ENCODE measurements around the gene ITGA7. TPM values are rescaled to one million over a fixed set of nuclear protein-coding genes. Genes with fewer than 3 reads are reported as not detected.
A peak's percentile ranks its signal among the peaks of the same experiment; 100 is the strongest.

Gene ITGA7
- total RNA-seq, 1 donor from 2014 or later: 156 TPM

- no peak overlapping the region for H3K4me3 Mint-ChIP-seq (ENCODE audit: unreplicated experiment)
- no peak for DNase-seq
- peaks cover 3% of the 10 kb centered on the region for H3K9me3 Mint-ChIP-seq (ENCODE audit: unreplicated experiment)
- peaks cover 7% of the 10 kb centered on the region for H3K27me3 Mint-ChIP-seq (ENCODE audit: unreplicated experiment)
- TF ChIP-seq, protein P1, sequence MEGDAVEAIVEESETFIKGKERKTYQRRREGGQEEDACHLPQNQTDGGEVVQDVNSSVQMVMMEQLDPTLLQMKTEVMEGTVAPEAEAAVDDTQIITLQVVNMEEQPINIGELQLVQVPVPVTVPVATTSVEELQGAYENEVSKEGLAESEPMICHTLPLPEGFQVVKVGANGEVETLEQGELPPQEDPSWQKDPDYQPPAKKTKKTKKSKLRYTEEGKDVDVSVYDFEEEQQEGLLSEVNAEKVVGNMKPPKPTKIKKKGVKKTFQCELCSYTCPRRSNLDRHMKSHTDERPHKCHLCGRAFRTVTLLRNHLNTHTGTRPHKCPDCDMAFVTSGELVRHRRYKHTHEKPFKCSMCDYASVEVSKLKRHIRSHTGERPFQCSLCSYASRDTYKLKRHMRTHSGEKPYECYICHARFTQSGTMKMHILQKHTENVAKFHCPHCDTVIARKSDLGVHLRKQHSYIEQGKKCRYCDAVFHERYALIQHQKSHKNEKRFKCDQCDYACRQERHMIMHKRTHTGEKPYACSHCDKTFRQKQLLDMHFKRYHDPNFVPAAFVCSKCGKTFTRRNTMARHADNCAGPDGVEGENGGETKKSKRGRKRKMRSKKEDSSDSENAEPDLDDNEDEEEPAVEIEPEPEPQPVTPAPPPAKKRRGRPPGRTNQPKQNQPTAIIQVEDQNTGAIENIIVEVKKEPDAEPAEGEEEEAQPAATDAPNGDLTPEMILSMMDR (IDR thresholded peaks at IDR 0.05; ENCODE audit: partially characterized antibody, unreplicated experiment): no peak
- H3K36me3 Mint-ChIP-seq (ENCODE audit: unreplicated experiment): peaks cover 3% of the 10 kb centered on the region
- H3K4me1 Mint-ChIP-seq (ENCODE audit: low read depth, unreplicated experiment): peaks cover 33% of the 10 kb centered on the region
- no peak overlapping the region for H3K27ac Mint-ChIP-seq (ENCODE audit: unreplicated experiment)
These were observed 13.3 kb upstream of the ITGA7 start for GRCh38 chr12:55720894-55721444.

GRCh38 chr12:55720071-55720564 is 12.4 kb upstream of the ITGA7 start, which contains the start of gene RDH5:
TSS of gene RDH5 (plus strand) at chr12:55720393. CDS start at chr12:55721185, 792 bp downstream.
- no peaks in the 10 kb centered on the region for H3K36me3 Mint-ChIP-seq (ENCODE audit: unreplicated experiment)
- H3K9me3 Mint-ChIP-seq (ENCODE audit: unreplicated experiment): peaks cover 11% of the 10 kb centered on the region
- no peak for DNase-seq
- H3K4me1 Mint-ChIP-seq (ENCODE audit: low read depth, unreplicated experiment): peaks cover 24% of the 10 kb centered on the region
- H3K27me3 Mint-ChIP-seq (ENCODE audit: unreplicated experiment): peaks cover 12% of the 10 kb centered on the region
- H3K4me3 Mint-ChIP-seq (ENCODE audit: unreplicated experiment): no peak within 1 kb of the TSS
- no peak within 1 kb of the TSS for H3K27ac Mint-ChIP-seq (ENCODE audit: unreplicated experiment)
- TF ChIP-seq, protein P1 (IDR thresholded peaks at IDR 0.05; ENCODE audit: partially characterized antibody, unreplicated experiment): no peak

DNA sequence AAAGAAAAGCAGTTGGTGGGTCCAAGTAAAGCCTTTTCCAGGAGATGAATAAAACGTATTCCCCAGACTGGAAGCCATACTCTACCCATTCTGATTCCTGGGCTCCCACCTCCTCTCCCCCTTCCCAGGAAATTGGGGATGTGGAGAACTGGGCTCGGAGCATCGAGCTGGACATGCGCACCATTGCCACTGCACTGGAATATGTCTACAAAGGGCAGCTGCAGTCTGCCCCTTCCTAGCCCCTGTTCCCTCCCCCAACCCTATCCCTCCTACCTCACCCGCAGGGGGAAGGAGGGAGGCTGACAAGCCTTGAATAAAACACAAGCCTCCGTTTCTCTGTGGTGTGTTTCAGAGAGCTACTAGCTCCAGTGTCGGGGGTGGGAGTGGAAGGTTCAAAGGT is 11.7 kb upstream of the ITGA7 start:
- H3K4me1 Mint-ChIP-seq (ENCODE audit: low read depth, unreplicated experiment): peaks cover 19% of the 10 kb centered on the region

DNA sequence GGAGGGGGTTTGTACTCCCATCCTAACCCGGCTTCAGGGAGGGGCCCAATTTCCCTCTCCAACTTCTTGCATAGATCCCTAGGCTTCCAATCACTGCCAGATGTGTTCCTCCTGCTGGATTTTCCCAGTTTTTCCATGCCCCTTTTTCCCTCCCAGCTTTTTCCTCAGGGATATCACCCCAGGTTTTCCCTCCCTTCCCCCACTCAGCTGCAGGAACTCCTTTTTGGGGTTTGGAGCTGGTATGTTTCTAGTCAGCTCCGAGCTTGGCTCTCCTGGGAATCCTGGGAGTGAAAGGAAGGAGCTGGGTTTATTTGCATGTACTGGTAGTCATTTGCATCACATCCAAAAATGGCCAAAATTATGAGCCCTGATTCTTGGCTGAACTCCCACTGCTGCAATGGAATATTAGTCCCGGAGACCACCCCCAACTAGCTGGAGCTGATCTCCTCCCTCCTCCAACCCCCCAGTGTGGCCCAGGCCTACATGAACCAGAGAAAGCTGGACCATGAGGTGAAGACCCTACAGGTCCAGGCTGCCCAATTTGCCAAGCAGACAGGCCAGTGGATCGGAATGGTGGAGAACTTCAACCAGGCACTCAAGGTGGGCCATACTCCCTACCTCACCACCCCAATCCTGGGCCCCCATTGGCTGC is 11.0 kb upstream of the ITGA7 start:
- TF ChIP-seq, protein P1 (IDR thresholded peaks at IDR 0.05; ENCODE audit: partially characterized antibody, unreplicated experiment): no peak
- peak; percentile 3 for DNase-seq
- peaks cover 12% of the 10 kb centered on the region for H3K9me3 Mint-ChIP-seq (ENCODE audit: unreplicated experiment)
- H3K27me3 Mint-ChIP-seq (ENCODE audit: unreplicated experiment): peaks cover 12% of the 10 kb centered on the region
- H3K36me3 Mint-ChIP-seq (ENCODE audit: unreplicated experiment): no peaks in the 10 kb centered on the region
- no peak overlapping the region for H3K27ac Mint-ChIP-seq (ENCODE audit: unreplicated experiment)
- H3K4me1 Mint-ChIP-seq (ENCODE audit: low read depth, unreplicated experiment): peaks cover 19% of the 10 kb centered on the region
- peak overlapping the region; percentile 58 for H3K4me3 Mint-ChIP-seq (ENCODE audit: unreplicated experiment)

More for the DNA sequence above, 11.7 kb upstream of the ITGA7 start:
- Mint-ChIP-seq H3K27me3 (ENCODE audit: unreplicated experiment) (peaks cover 12% of the 10 kb centered on the region), H3K27ac (ENCODE audit: unreplicated experiment) (no peak overlapping the region), H3K4me3 (ENCODE audit: unreplicated experiment) (no peak overlapping the region), H3K36me3 (ENCODE audit: unreplicated experiment) (no peaks in the 10 kb centered on the region), H3K9me3 (ENCODE audit: unreplicated experiment) (peaks cover 12% of the 10 kb centered on the region)
- DNase-seq: no peak
- TF ChIP-seq, protein P1 (IDR thresholded peaks at IDR 0.05; ENCODE audit: partially characterized antibody, unreplicated experiment): no peak

GRCh38 chr12:55718015-55718414 is 10.3 kb upstream of the ITGA7 start:
- Mint-ChIP-seq H3K27me3 (ENCODE audit: unreplicated experiment) (peaks cover 12% of the 10 kb centered on the region), H3K4me3 (ENCODE audit: unreplicated experiment) (peak overlapping the region; percentile 58), H3K27ac (ENCODE audit: unreplicated experiment) (no peak overlapping the region), H3K9me3 (ENCODE audit: unreplicated experiment) (peaks cover 12% of the 10 kb centered on the region), H3K4me1 (ENCODE audit: low read depth, unreplicated experiment) (peaks cover 19% of the 10 kb centered on the region), H3K36me3 (ENCODE audit: unreplicated experiment) (no peaks in the 10 kb centered on the region)
- TF ChIP-seq, protein P1 (IDR thresholded peaks at IDR 0.05; ENCODE audit: partially characterized antibody, unreplicated experiment): no peak
- peak; percentile 1 for DNase-seq

All from glutamatergic neuron (in vitro differentiated cells).